Hematopoietic multipotent progenitor cell treated with erythropoietin and hydrocortisone succinate and interleukin-3 and kit ligand, for 15 days (in vitro differentiated cells): Measurements from ENCODE around the gene FGF6.
A peak's percentile ranks its signal among the peaks of the same experiment; 100 is the strongest.

Experiments
- DNase-seq: peaks from one replicate; pipeline ENCODE4 v3.0.0-alpha.2; 2015; ENCODE audit warnings: low spot score

FGF6 gene

DNA sequence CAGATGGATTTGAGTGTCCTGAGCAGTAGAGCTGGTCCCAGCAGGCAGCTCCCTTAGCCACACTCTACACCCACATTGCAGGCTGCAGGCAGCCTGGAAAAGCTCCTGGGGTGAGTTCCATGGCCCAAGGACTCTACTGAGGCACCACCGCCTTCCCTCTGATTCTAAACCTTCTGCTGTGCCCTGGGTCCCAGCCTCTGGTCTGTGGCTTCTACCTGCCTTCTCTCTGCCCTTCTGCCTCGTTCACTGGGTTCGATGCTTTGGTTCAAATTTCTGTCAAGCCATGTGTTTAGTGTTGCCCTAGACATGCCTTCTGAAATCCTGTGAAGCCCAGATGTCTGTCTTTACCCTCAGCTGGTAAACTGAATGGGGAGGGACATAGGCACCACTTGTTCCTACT lies 1.5 kb upstream of the FGF6 start:
- DNase-seq, result no peak

DNA sequence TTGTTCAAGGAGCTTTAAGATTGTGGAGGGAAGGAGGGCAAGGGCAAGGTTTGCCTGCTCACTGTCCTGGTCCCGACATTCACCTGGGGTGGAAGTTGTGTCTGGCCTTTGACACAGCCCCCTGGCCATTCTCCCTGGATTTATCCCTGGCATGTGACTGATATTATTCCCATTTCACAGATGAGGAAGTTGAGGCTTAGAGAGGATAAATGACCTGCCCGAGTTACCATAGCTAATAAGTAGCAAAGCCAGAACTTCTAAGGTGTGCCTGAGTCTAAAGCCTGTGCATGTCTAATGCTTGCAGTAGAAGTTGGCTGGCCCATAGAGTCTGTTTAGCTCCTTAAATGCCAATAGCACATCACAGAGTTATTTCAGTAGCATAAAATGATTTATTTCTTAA lies 720 bp upstream of the FGF6 start:
- DNase-seq, result no peak

GRCh38 chr12:4444031-4444430 lies 1.6 kb downstream of the FGF6 start:
- DNase-seq, result no peak

- no peak for DNase-seq
Measured at GRCh38 chr12:4443616-4444015, 2.0 kb downstream of the FGF6 start.

DNA sequence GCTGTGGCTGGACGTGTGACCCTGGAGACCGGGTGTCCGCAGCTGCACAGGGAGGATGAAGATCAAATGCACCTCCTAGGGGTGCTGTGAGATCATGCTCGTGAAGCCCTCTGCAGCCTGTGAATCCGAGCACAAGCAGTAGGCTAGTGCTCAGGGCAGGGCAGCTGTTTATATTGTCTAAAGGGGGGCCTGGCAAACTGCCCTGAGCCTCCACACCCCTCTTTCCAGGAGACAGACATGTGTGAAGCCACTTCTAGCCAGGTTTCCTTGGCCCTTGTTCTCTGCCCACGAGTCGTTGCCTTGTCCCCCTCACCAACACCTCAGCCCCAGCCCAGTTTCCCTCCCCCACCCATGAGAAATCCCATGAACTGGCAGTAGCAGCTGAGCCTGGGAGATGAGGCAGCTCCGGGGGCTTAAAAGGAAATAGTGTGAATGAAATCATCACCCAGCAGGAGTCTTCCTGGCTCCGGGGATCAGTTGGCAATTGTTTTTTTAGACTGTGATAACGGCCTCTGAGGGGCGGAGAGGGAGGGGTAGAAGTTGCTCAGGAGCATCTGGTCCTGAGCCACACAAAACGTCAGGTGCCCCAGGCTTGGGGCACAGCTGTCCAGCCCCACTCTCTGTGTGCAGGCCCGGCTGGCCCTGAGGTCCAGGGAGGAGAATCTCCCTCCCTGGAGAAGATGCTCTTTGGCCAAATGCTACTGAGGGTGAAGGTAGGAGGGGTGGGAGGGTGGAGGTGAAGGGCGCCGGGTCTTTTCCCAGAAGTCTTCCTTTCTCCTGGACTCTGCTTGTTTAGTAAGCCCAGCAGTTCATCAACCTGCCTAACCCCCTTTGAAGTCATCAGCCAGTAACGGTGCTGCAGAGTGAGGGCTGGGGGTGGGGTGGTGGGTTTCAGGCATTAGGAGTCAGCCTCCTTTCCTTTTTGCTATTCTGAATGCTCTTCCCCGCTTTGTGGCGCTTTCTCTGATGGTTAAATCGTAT lies 4.0 kb downstream of the FGF6 start:
- DNase-seq, result no peak

- no peak for DNase-seq
Measured at GRCh38 chr12:4440187-4440941, 5.3 kb downstream of the FGF6 start.

GRCh38 chr12:4439736-4440135 lies 5.9 kb downstream of the FGF6 start:
- DNase-seq, result no peak

- DNase-seq, result no peak
Measured at GRCh38 chr12:4438834-4439596, 6.6 kb downstream of the FGF6 start.

DNA sequence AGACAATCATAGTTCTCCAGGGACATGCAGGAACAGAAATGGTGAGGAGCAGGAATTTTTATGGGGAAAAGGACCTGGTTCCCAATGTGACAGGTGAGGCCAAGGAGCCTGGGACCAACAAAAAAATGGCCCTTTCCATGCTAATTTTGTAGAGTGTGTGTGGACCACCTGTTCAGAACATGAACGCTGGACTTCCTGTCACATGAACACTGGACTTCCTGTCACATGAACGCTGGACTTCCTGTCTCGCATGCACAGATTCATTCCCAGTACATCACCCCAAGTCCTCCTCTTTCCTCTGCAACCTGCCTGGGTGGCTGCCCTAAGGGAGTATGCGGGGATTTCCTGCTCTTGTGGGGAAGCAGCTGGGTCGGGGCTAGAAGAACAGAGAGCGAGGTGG lies 10.1 kb downstream of the FGF6 start:
- DNase-seq, result no peak

- no peak for DNase-seq
Measured at GRCh38 chr12:4434706-4435425, 10.7 kb downstream of the FGF6 start.

DNA sequence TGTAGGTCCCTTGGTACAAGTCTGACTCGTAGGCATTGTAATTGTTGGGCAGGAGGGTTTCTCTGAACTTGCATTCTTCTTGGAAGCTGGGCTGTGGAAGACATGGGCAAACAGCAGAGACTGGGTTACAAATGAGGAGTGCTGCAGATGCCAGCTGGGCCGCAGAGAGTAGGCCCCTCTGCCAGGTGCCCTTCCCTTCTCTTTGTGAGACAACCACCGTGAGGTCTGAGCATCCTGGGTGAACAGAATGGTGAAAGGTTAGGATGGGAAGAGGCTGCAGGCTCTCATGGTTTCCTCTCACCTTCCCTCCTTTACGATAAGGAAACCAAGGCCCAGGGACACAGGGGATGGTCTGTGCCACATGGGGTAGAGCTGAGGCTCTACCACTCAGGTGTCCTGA lies 11.3 kb downstream of the FGF6 start:
- DNase-seq, result no peak

GRCh38 chr12:4433745-4434058 lies 11.9 kb downstream of the FGF6 start:
- no peak for DNase-seq

GRCh38 chr12:4432878-4433744 lies 12.5 kb downstream of the FGF6 start:
- no peak for DNase-seq

GRCh38 chr12:4431866-4432265 lies 13.7 kb downstream of the FGF6 start:
- DNase-seq, result no peak

GRCh38 chr12:4431436-4431835 lies 14.2 kb downstream of the FGF6 start:
- no peak for DNase-seq

DNA sequence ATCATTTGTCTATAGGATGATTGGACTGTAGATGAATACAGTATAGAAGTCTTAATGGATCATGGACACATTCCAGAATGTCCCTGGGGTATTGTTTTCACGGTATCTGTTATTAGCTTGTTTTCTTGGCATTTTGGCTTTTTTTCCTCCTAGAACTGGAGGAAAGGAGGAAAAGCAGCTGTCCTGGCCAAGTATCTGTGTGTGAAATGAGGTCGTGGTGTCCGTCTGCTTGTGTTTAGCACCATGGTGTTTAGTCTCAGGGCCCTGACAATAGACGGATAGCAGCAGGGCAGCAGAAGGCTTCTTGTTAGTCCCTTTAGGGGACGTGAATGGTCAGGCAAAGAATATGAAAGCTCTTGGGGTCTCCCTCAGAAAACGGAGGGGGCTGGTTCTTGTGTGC lies 21.2 kb downstream of the FGF6 start:
- no peak for DNase-seq

- no peak for DNase-seq
Measured at GRCh38 chr12:4423528-4424195, 22.0 kb downstream of the FGF6 start.

- no peak for DNase-seq
Measured at GRCh38 chr12:4422985-4423384, 22.6 kb downstream of the FGF6 start.

DNA sequence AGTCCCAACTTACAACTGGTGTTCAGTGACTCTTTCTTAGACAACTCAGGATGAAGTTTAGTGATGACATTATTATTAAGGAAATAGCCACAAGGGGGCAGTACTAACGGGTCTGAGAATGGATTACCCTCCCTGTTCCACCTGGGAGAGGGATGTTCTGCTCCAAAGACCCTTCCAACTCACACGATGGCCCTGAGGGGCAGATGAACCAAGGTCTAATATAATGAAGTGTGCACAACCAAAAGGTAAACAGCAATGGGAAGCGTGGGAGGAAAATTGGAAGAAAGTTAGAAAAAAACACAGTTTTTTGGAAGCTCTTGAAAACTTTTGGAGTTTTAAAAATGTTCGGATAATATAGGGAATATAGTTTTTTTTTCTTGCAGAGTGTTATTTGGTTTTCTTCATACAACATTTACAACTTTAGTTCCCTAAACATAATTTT lies 24.0 kb downstream of the FGF6 start:
- peak; percentile 48 for DNase-seq

GRCh38 chr12:4420138-4420670 lies 25.4 kb downstream of the FGF6 start:
- DNase-seq, result no peak
